Retina (tissue), 1 donor: Measurements from ENCODE around the gene MYBPC2.
A peak's percentile ranks its signal among the peaks of the same experiment; 100 is the strongest.
"Not testable (repeated sequence)": the region's sequence is repeated elsewhere in the genome, so short reads cannot be mapped to it uniquely, and the experiment has no call there.

ENCODE experiments used
- DNase-seq: peaks from one replicate; pipeline ENCODE4 v3.0.0-alpha.2; 2016

MYBPC2 gene

GRCh38 chr19:50432221-50433028 lies at the start of gene MYBPC2:
TSS of gene MYBPC2 (plus strand) at chr19:50432892. CDS start at chr19:50432954, 62 bp downstream.
- no peak for DNase-seq

- DNase-seq = no peak
These were observed 49.5 kb upstream of the MYBPC2 start for GRCh38 chr19:50383001-50383851.

GRCh38 chr19:50383852-50384684 lies 48.6 kb upstream of the MYBPC2 start, which contains the start of gene POLD1:
TSS of gene POLD1 (plus strand) at chr19:50384347. CDS start at chr19:50398852, 14,505 bp downstream.
- DNase-seq = peak; percentile 99

GRCh38 chr19:50384685-50385535 lies 47.8 kb upstream of the MYBPC2 start:
- DNase-seq = peak; percentile 40

GRCh38 chr19:50387176-50387867 lies 45.4 kb upstream of the MYBPC2 start:
- DNase-seq = no peak

- no peak for DNase-seq
These were observed 44.8 kb upstream of the MYBPC2 start for GRCh38 chr19:50387868-50388245.

- not testable (repeated sequence) for DNase-seq
These were observed 42.4 kb upstream of the MYBPC2 start for GRCh38 chr19:50390295-50390694.

- DNase-seq = not testable (repeated sequence)
These were observed 41.7 kb upstream of the MYBPC2 start for GRCh38 chr19:50390952-50391351.

GRCh38 chr19:50392759-50393158 lies 39.9 kb upstream of the MYBPC2 start:
- DNase-seq = no peak

GRCh38 chr19:50393589-50393988 lies 39.1 kb upstream of the MYBPC2 start:
- no peak for DNase-seq

GRCh38 chr19:50394017-50394416 lies 38.7 kb upstream of the MYBPC2 start:
- DNase-seq = no peak

GRCh38 chr19:50398675-50399367 lies 33.9 kb upstream of the MYBPC2 start:
- DNase-seq = no peak

- DNase-seq = no peak
These were observed 33.3 kb upstream of the MYBPC2 start for GRCh38 chr19:50399368-50399745.

- no peak for DNase-seq
These were observed 30.9 kb upstream of the MYBPC2 start for GRCh38 chr19:50401605-50402450.

- DNase-seq = no peak
These were observed 30.0 kb upstream of the MYBPC2 start for GRCh38 chr19:50402544-50403301.

GRCh38 chr19:50406156-50406820 lies 26.4 kb upstream of the MYBPC2 start:
- no peak for DNase-seq

GRCh38 chr19:50406829-50407228 lies 25.9 kb upstream of the MYBPC2 start:
- DNase-seq = no peak

- no peak for DNase-seq
These were observed 23.3 kb upstream of the MYBPC2 start for GRCh38 chr19:50409347-50409746.
